GM19328 (cell line): ENCODE data around the gene WASHC3.

ENCODE experiments used
- ATAC-seq: cut with Tn5 transposase; IDR thresholded peaks from one replicate; pipeline ENCODE4 v1.9.1; 2021; ENCODE audit warnings: mild to moderate bottlenecking, moderate library complexity; ENCODE audit not compliant: unreplicated experiment

The WASHC3 gene

GRCh38 chr12:101982307-101982706 is 79.5 kb downstream of the WASHC3 start:
- ATAC-seq = no peak

GRCh38 chr12:101981868-101982267 is 79.9 kb downstream of the WASHC3 start:
- ATAC-seq = no peak

- ATAC-seq = no peak
These were observed 93.0 kb downstream of the WASHC3 start for GRCh38 chr12:101968770-101969169.

GRCh38 chr12:101967506-101967905 is 94.3 kb downstream of the WASHC3 start:
- no peak for ATAC-seq

GRCh38 chr12:101966496-101966895 is 95.3 kb downstream of the WASHC3 start:
- ATAC-seq = no peak

- no peak for ATAC-seq
These were observed 98.1 kb downstream of the WASHC3 start for GRCh38 chr12:101963697-101964096.
